ENCODE data around the gene SVOPL. TPM values are rescaled to one million over a fixed set of nuclear protein-coding genes. Genes with fewer than 3 reads are reported as not detected.

Gene SVOPL
- total RNA-seq, 1 experiment from 2014 or later = not detected

DNA sequence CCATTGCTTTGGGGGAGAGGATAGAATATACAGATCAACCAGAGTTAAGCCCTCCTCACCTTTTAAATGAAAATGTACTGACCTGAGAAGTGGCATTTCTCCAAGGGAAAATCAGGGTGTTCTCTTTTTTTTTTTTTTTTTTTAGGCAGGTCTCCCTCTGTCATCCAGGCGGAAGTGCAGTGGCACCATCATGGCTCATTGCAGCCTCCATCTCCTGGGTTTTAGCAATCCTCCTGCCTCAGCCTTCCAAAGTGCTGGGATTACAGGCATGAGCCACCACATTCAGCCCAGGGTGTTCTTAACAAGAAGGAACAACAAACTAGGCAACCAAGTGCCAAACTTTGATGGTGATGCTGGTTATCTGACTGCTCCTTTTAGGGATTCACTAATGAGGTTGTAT, 111.0 kb downstream of the SVOPL start:
- ChIA-PET CTCF (no interaction called here), POLR2A (no interaction called here)
- H3K4me1 ChIP-seq (ENCODE audit: control insufficient read depth, insufficient read depth, low read length) = no peaks in the 10 kb centered on the region
- in situ Hi-C loops (cut with HindIII; ENCODE audit: low pct_unique_long_range_greater_than_20kb, low sequenced_read_pairs) = no loop called here
- H3K36me3 ChIP-seq (ENCODE audit: control insufficient read depth, insufficient read depth, low read length) = no peaks in the 10 kb centered on the region; the same call in 1 of the 2 replicates
- DNase-seq (ENCODE audit: low read depth, low spot score) = no peak
- no peak overlapping the region for H3K4me3 ChIP-seq (ENCODE audit: low read depth in 2 of 2, low read length in 2 of 2)
- H3K27ac ChIP-seq (ENCODE audit: low read length) = no peak overlapping the region
- H3K9me3 ChIP-seq (ENCODE audit: control insufficient read depth, insufficient read depth, low read depth, low read length) = no peaks in the 10 kb centered on the region
- no TSS peak for BruUV-seq (replicated peaks)
- TF ChIP-seq, protein P1, sequence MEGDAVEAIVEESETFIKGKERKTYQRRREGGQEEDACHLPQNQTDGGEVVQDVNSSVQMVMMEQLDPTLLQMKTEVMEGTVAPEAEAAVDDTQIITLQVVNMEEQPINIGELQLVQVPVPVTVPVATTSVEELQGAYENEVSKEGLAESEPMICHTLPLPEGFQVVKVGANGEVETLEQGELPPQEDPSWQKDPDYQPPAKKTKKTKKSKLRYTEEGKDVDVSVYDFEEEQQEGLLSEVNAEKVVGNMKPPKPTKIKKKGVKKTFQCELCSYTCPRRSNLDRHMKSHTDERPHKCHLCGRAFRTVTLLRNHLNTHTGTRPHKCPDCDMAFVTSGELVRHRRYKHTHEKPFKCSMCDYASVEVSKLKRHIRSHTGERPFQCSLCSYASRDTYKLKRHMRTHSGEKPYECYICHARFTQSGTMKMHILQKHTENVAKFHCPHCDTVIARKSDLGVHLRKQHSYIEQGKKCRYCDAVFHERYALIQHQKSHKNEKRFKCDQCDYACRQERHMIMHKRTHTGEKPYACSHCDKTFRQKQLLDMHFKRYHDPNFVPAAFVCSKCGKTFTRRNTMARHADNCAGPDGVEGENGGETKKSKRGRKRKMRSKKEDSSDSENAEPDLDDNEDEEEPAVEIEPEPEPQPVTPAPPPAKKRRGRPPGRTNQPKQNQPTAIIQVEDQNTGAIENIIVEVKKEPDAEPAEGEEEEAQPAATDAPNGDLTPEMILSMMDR (IDR thresholded peaks at IDR 0.05) = no peak
- TF ChIP-seq POLR2AphosphoS5 (IDR thresholded peaks at IDR 0.05; ENCODE audit: low read depth, low read length) (no peak), TCF7L2 (IDR thresholded peaks at IDR 0.05; ENCODE audit: low read depth, low read length) (no peak)
- intact Hi-C loops (cut with micrococcal nuclease; ENCODE audit: unreplicated experiment) = no loop called here
- no peaks in the 10 kb centered on the region for H3K27me3 ChIP-seq (ENCODE audit: control insufficient read depth, insufficient read depth, low read length)
- no peak for ATAC-seq

DNA sequence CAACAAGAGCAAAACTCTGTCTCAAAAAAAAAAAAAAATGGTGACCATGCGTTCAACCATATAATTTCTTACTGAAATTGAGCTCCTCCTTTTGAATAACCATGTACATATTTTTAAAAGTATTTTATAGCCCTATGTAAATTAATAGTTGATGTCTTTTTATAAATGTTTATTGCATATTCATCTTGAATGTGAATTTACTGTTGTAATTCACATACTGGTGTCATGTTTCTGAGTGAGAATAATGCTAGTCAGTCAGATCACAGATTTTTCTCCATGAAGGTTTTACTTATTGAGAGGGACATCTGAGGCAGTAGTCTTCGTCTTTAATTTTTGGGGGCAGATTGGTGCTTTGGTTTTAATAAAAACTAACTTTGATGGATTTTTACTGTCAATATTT, 112.2 kb downstream of the SVOPL start:
- Histone ChIP-seq H3K4me1 (ENCODE audit: control insufficient read depth, insufficient read depth, low read length) (no peaks in the 10 kb centered on the region), H3K27me3 (ENCODE audit: control insufficient read depth, insufficient read depth, low read length) (no peaks in the 10 kb centered on the region), H3K4me3 (ENCODE audit: low read depth in 2 of 2, low read length in 2 of 2) (no peak overlapping the region), H3K36me3 (ENCODE audit: control insufficient read depth, insufficient read depth, low read length) (no peaks in the 10 kb centered on the region; the same call in 1 of the 2 replicates), H3K27ac (ENCODE audit: low read length) (no peak overlapping the region), H3K9me3 (ENCODE audit: control insufficient read depth, insufficient read depth, low read depth, low read length) (no peaks in the 10 kb centered on the region)
- no peak for ATAC-seq
- BruUV-seq (replicated peaks) = no TSS peak
- no peak for TF ChIP-seq SIN3A (IDR thresholded peaks at IDR 0.05; ENCODE audit: borderline replicate concordance, insufficient read depth, low read depth, low read length)
- TF ChIP-seq POLR2AphosphoS5 (IDR thresholded peaks at IDR 0.05; ENCODE audit: low read depth, low read length) = no peak
- TF ChIP-seq, protein P2, sequence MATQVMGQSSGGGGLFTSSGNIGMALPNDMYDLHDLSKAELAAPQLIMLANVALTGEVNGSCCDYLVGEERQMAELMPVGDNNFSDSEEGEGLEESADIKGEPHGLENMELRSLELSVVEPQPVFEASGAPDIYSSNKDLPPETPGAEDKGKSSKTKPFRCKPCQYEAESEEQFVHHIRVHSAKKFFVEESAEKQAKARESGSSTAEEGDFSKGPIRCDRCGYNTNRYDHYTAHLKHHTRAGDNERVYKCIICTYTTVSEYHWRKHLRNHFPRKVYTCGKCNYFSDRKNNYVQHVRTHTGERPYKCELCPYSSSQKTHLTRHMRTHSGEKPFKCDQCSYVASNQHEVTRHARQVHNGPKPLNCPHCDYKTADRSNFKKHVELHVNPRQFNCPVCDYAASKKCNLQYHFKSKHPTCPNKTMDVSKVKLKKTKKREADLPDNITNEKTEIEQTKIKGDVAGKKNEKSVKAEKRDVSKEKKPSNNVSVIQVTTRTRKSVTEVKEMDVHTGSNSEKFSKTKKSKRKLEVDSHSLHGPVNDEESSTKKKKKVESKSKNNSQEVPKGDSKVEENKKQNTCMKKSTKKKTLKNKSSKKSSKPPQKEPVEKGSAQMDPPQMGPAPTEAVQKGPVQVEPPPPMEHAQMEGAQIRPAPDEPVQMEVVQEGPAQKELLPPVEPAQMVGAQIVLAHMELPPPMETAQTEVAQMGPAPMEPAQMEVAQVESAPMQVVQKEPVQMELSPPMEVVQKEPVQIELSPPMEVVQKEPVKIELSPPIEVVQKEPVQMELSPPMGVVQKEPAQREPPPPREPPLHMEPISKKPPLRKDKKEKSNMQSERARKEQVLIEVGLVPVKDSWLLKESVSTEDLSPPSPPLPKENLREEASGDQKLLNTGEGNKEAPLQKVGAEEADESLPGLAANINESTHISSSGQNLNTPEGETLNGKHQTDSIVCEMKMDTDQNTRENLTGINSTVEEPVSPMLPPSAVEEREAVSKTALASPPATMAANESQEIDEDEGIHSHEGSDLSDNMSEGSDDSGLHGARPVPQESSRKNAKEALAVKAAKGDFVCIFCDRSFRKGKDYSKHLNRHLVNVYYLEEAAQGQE (IDR thresholded peaks at IDR 0.05; ENCODE audit: insufficient read depth in 1 of 2, low read depth in 2 of 2, low read length in 1 of 2) = no peak
- TF ChIP-seq TCF7L2 (IDR thresholded peaks at IDR 0.05; ENCODE audit: low read depth, low read length) = no peak
- TF ChIP-seq, protein P1 (IDR thresholded peaks at IDR 0.05) = no peak
- no peak for DNase-seq (ENCODE audit: low read depth, low spot score)
- CTCF ChIA-PET = no interaction called here
- intact Hi-C loops (cut with micrococcal nuclease; ENCODE audit: unreplicated experiment) (no loop called here), in situ Hi-C loops (cut with HindIII; ENCODE audit: low pct_unique_long_range_greater_than_20kb, low sequenced_read_pairs) (no loop called here)
- POLR2A ChIA-PET = interaction anchor here (0.6 kb wide), 1 partner anchor 37 kb away, joined by 3 read pairs; no protein-coding TSS in a partner anchor
